ENCODE measurements around the gene GANC.

GANC gene

GRCh38 chr15:42375941-42376340, 102.9 kb downstream of the GANC start:
- H2BK12ac ChIP-seq (ENCODE audit: low read length), result no peak overlapping the region
- H3K9ac ChIP-seq (ENCODE audit: low read depth, low read length, poor library complexity), result no peak overlapping the region
- H2BK15ac ChIP-seq (ENCODE audit: low read length), result no peak overlapping the region
- H4K91ac ChIP-seq (ENCODE audit: low read depth, low read length, poor library complexity), result no peak overlapping the region
- no peak overlapping the region for H3K27ac ChIP-seq (replicated peaks; ENCODE audit: low read length)
- DNase-seq (ENCODE audit: low spot score), result no peak
- no peak overlapping the region for H3K23ac ChIP-seq (ENCODE audit: low read depth, low read length, poor library complexity)
- no peak overlapping the region for H2BK120ac ChIP-seq (ENCODE audit: low read depth, low read length)
- no peak overlapping the region for H3K14ac ChIP-seq (ENCODE audit: low read length)
- H3K4me1 ChIP-seq (ENCODE audit: control insufficient read depth in 2 of 2, insufficient read depth in 1 of 2, low read depth in 1 of 2, low read length in 2 of 2), result no peaks in the 10 kb centered on the region
- no peak overlapping the region for H3K4me3 ChIP-seq (ENCODE audit: low read length in 2 of 2)
- no peak overlapping the region for H2AFZ ChIP-seq (ENCODE audit: low read length)
- no peak overlapping the region for H2BK5ac ChIP-seq (ENCODE audit: low read length)
- no peak overlapping the region for H3K4ac ChIP-seq (ENCODE audit: low read length)
- no peaks in the 10 kb centered on the region for H3K79me1 ChIP-seq (ENCODE audit: low read depth, low read length)
- no peaks in the 10 kb centered on the region for H3K36me3 ChIP-seq (replicated peaks in 1 of 2; ENCODE audit: control insufficient read depth in 2 of 2, insufficient read depth in 2 of 2, low read length in 2 of 2)
- H3K4me2 ChIP-seq (ENCODE audit: insufficient read depth, low read length, poor library complexity, severe bottlenecking), result no peak overlapping the region
- no peaks in the 10 kb centered on the region for H3K27me3 ChIP-seq (ENCODE audit: control insufficient read depth in 3 of 3, insufficient read depth in 3 of 3, low read depth in 1 of 3, low read length in 3 of 3)
- WGBS, 2 donors (ENCODE audit: extremely low coverage in 2 of 2, insufficient read length in 2 of 2, insufficient replicate concordance in 1 of 2), result no CpG with 5 or more reads among the region's 4 CpGs
- H4K8ac ChIP-seq (ENCODE audit: low read depth, low read length), result no peak overlapping the region
- no peak overlapping the region for H2AK5ac ChIP-seq (ENCODE audit: low read depth, low read length)
- H3K18ac ChIP-seq (ENCODE audit: low read length), result no peak overlapping the region
- H3K9me3 ChIP-seq (replicated peaks in 1 of 2; ENCODE audit: control insufficient read depth in 2 of 2, insufficient read depth in 1 of 2, low read depth in 1 of 2, low read length in 2 of 2), result peaks cover 2 to 8% of the 10 kb centered on the region in 2 donors

- no peak for DNase-seq (ENCODE audit: low spot score)
- Histone ChIP-seq H4K91ac (ENCODE audit: low read depth, low read length, poor library complexity) (no peak overlapping the region), H3K14ac (ENCODE audit: low read length) (no peak overlapping the region), H2BK120ac (ENCODE audit: low read depth, low read length) (no peak overlapping the region), H3K9me3 (replicated peaks in 1 of 2; ENCODE audit: control insufficient read depth in 2 of 2, insufficient read depth in 1 of 2, low read depth in 1 of 2, low read length in 2 of 2) (peaks cover 2 to 7% of the 10 kb centered on the region in 2 donors), H3K18ac (ENCODE audit: low read length) (no peak overlapping the region), H3K36me3 (replicated peaks in 1 of 2; ENCODE audit: control insufficient read depth in 2 of 2, insufficient read depth in 2 of 2, low read length in 2 of 2) (no peaks in the 10 kb centered on the region), H3K27me3 (ENCODE audit: control insufficient read depth in 3 of 3, insufficient read depth in 3 of 3, low read depth in 1 of 3, low read length in 3 of 3) (no peaks in the 10 kb centered on the region), H3K4me3 (ENCODE audit: low read length in 2 of 2) (no peak overlapping the region), H4K8ac (ENCODE audit: low read depth, low read length) (no peak overlapping the region), H3K27ac (replicated peaks; ENCODE audit: low read length) (no peak overlapping the region), H3K23ac (ENCODE audit: low read depth, low read length, poor library complexity) (no peak overlapping the region), H3K9ac (ENCODE audit: low read depth, low read length, poor library complexity) (no peak overlapping the region), H2BK12ac (ENCODE audit: low read length) (no peak overlapping the region), H2AFZ (ENCODE audit: low read length) (no peak overlapping the region), H2AK5ac (ENCODE audit: low read depth, low read length) (no peak overlapping the region), H2BK15ac (ENCODE audit: low read length) (no peak overlapping the region), H3K4me1 (ENCODE audit: control insufficient read depth in 2 of 2, insufficient read depth in 1 of 2, low read depth in 1 of 2, low read length in 2 of 2) (no peaks in the 10 kb centered on the region), H3K4ac (ENCODE audit: low read length) (no peak overlapping the region), H3K79me1 (ENCODE audit: low read depth, low read length) (no peaks in the 10 kb centered on the region), H2BK5ac (ENCODE audit: low read length) (no peak overlapping the region), H3K4me2 (ENCODE audit: insufficient read depth, low read length, poor library complexity, severe bottlenecking) (no peak overlapping the region)
- WGBS, 2 donors (ENCODE audit: extremely low coverage in 2 of 2, insufficient read length in 2 of 2, insufficient replicate concordance in 1 of 2), result no CpG with 5 or more reads among the region's 8 CpGs
Measured at GRCh38 chr15:42378011-42378410, 105.0 kb downstream of the GANC start.

- no peak overlapping the region for H3K23ac ChIP-seq (ENCODE audit: low read depth, low read length, poor library complexity)
- H3K4me1 ChIP-seq (ENCODE audit: control insufficient read depth in 2 of 2, insufficient read depth in 1 of 2, low read depth in 1 of 2, low read length in 2 of 2), result no peaks in the 10 kb centered on the region
- H2BK120ac ChIP-seq (ENCODE audit: low read depth, low read length), result no peak overlapping the region
- no peak for DNase-seq (ENCODE audit: low spot score)
- peak overlapping the region; percentile 81 for H2AFZ ChIP-seq (ENCODE audit: low read length)
- H3K4ac ChIP-seq (ENCODE audit: low read length), result no peak overlapping the region
- H3K18ac ChIP-seq (ENCODE audit: low read length), result no peak overlapping the region
- no peak overlapping the region for H2AK5ac ChIP-seq (ENCODE audit: low read depth, low read length)
- no peak overlapping the region for H3K4me2 ChIP-seq (ENCODE audit: insufficient read depth, low read length, poor library complexity, severe bottlenecking)
- no peak overlapping the region for H3K27ac ChIP-seq (replicated peaks; ENCODE audit: low read length)
- no peaks in the 10 kb centered on the region for H3K36me3 ChIP-seq (replicated peaks in 1 of 2; ENCODE audit: control insufficient read depth in 2 of 2, insufficient read depth in 2 of 2, low read length in 2 of 2)
- H3K27me3 ChIP-seq (ENCODE audit: control insufficient read depth in 3 of 3, insufficient read depth in 3 of 3, low read depth in 1 of 3, low read length in 3 of 3), result no peaks in the 10 kb centered on the region
- no peaks in the 10 kb centered on the region for H3K9me3 ChIP-seq (replicated peaks in 1 of 2; ENCODE audit: control insufficient read depth in 2 of 2, insufficient read depth in 1 of 2, low read depth in 1 of 2, low read length in 2 of 2)
- H2BK12ac ChIP-seq (ENCODE audit: low read length), result no peak overlapping the region
- H2BK15ac ChIP-seq (ENCODE audit: low read length), result no peak overlapping the region
- no peaks in the 10 kb centered on the region for H3K79me1 ChIP-seq (ENCODE audit: low read depth, low read length)
- no peak overlapping the region for H4K91ac ChIP-seq (ENCODE audit: low read depth, low read length, poor library complexity)
- WGBS, 2 donors (ENCODE audit: extremely low coverage in 2 of 2, insufficient read length in 2 of 2, insufficient replicate concordance in 1 of 2), result no CpG with 5 or more reads among the region's 4 CpGs
- no peak overlapping the region for H3K4me3 ChIP-seq (ENCODE audit: low read length in 2 of 2)
- no peak overlapping the region for H4K8ac ChIP-seq (ENCODE audit: low read depth, low read length)
- H3K14ac ChIP-seq (ENCODE audit: low read length), result no peak overlapping the region
- no peak overlapping the region for H3K9ac ChIP-seq (ENCODE audit: low read depth, low read length, poor library complexity)
- no peak overlapping the region for H2BK5ac ChIP-seq (ENCODE audit: low read length)
Measured at GRCh38 chr15:42384597-42384996, 111.6 kb downstream of the GANC start.

- Histone ChIP-seq H3K4ac (ENCODE audit: low read length) (no peak overlapping the region), H4K8ac (ENCODE audit: low read depth, low read length) (no peak overlapping the region), H2BK15ac (ENCODE audit: low read length) (no peak overlapping the region), H2BK120ac (ENCODE audit: low read depth, low read length) (no peak overlapping the region), H4K91ac (ENCODE audit: low read depth, low read length, poor library complexity) (no peak overlapping the region), H2BK5ac (ENCODE audit: low read length) (no peak overlapping the region), H3K23ac (ENCODE audit: low read depth, low read length, poor library complexity) (no peak overlapping the region), H3K9ac (ENCODE audit: low read depth, low read length, poor library complexity) (no peak overlapping the region), H3K27ac (replicated peaks; ENCODE audit: low read length) (no peak overlapping the region), H3K79me1 (ENCODE audit: low read depth, low read length) (no peaks in the 10 kb centered on the region), H3K4me1 (ENCODE audit: control insufficient read depth in 2 of 2, insufficient read depth in 1 of 2, low read depth in 1 of 2, low read length in 2 of 2) (no peaks in the 10 kb centered on the region), H3K14ac (ENCODE audit: low read length) (no peak overlapping the region), H2AFZ (ENCODE audit: low read length) (peak overlapping the region; percentile 81), H3K27me3 (ENCODE audit: control insufficient read depth in 3 of 3, insufficient read depth in 3 of 3, low read depth in 1 of 3, low read length in 3 of 3) (no peaks in the 10 kb centered on the region), H3K4me3 (ENCODE audit: low read length in 2 of 2) (no peak overlapping the region), H2AK5ac (ENCODE audit: low read depth, low read length) (no peak overlapping the region), H3K4me2 (ENCODE audit: insufficient read depth, low read length, poor library complexity, severe bottlenecking) (no peak overlapping the region), H3K18ac (ENCODE audit: low read length) (no peak overlapping the region), H2BK12ac (ENCODE audit: low read length) (no peak overlapping the region), H3K36me3 (replicated peaks in 1 of 2; ENCODE audit: control insufficient read depth in 2 of 2, insufficient read depth in 2 of 2, low read length in 2 of 2) (no peaks in the 10 kb centered on the region), H3K9me3 (replicated peaks in 1 of 2; ENCODE audit: control insufficient read depth in 2 of 2, insufficient read depth in 1 of 2, low read depth in 1 of 2, low read length in 2 of 2) (no peaks in the 10 kb centered on the region)
- no CpG with 5 or more reads among the region's 5 CpGs for WGBS, 2 donors (ENCODE audit: extremely low coverage in 2 of 2, insufficient read length in 2 of 2, insufficient replicate concordance in 1 of 2)
- DNase-seq (ENCODE audit: low spot score), result peak; percentile 36
Measured at GRCh38 chr15:42385206-42385979, 112.4 kb downstream of the GANC start.

All from neuronal stem cell (in vitro differentiated cells).